Measurements from ENCODE around the gene PDGFRB. TPM values are rescaled to one million over a fixed set of nuclear protein-coding genes. Genes with fewer than 3 reads are reported as not detected.

Gene PDGFRB
- polyA plus RNA-seq, 2 of the 4 experiments (the other 2 are of a cell fraction): 0.22 TPM

DNA sequence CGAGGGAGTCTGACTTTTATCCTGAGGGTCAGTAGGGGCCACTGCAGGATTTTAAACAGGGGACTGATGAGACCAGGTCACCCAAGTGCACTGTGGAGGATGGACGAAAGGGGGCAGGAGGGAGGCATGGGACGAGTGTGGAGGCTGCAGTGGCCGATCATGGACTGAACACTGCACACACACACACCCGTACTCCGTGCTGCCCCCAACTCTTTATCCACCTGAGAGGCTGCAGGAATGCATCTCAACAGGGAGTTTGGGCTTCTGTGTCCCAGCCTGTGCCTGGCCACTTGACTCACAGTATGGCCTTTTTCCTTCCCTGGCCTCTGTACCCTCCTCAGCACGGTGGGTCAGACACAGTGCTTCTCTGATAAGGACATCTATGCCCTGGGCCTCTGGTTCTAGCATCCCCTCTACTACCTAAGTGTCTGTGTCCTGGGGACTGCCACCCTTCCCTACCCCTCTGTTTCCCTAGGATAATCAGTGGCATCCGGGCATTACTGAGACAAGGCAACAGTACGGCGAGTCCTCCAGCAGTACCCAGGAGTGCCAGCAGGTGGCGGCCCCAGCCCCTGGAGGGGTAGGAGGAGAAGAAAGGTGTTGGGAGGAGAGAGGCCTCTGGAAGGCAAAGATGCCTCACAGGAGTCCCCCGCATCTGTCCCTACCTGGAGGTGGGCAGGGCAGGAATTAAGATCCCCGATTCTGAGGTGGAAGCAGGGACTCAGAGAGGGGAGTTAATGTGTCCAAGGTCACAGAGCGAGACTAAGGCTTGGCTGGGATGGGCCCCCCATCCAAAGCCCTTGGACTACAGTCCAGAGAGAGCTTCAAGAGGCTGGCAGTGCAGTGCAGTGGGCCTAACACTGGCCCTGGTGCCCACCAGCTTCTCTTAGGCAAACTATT lies 5.8 kb upstream of the PDGFRB start:
- ATAC-seq (peak; percentile 89 to 95), DNase-seq (ENCODE audit: low read depth in 1 of 2, low spot score in 1 of 2) (peak; percentile 82 to 92), FAIRE-seq (peak; percentile 18)
- no peak for TF ChIP-seq CEBPB (IDR thresholded peaks at IDR 0.05)
- TF ChIP-seq MAZ (IDR thresholded peaks at IDR 0.05; ENCODE audit: borderline replicate concordance, low read depth, low read length): 0 out of 2 replicates have a peak, but pooled peaks have one; percentile 41
- TF ChIP-seq, protein P1, sequence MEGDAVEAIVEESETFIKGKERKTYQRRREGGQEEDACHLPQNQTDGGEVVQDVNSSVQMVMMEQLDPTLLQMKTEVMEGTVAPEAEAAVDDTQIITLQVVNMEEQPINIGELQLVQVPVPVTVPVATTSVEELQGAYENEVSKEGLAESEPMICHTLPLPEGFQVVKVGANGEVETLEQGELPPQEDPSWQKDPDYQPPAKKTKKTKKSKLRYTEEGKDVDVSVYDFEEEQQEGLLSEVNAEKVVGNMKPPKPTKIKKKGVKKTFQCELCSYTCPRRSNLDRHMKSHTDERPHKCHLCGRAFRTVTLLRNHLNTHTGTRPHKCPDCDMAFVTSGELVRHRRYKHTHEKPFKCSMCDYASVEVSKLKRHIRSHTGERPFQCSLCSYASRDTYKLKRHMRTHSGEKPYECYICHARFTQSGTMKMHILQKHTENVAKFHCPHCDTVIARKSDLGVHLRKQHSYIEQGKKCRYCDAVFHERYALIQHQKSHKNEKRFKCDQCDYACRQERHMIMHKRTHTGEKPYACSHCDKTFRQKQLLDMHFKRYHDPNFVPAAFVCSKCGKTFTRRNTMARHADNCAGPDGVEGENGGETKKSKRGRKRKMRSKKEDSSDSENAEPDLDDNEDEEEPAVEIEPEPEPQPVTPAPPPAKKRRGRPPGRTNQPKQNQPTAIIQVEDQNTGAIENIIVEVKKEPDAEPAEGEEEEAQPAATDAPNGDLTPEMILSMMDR (IDR thresholded peaks at IDR 0.05): peak; percentile 67
- TF ChIP-seq FOSB (CRISPR knock-in tag; IDR thresholded peaks at IDR 0.05): no peak
- TF ChIP-seq RAD21 (conservative IDR thresholded peaks at IDR 0.05 in 1 of 2, IDR thresholded peaks at IDR 0.05 in 1 of 2): peak; percentile 70 to 87
- no peak for TF ChIP-seq SREBF2 (IDR thresholded peaks at IDR 0.05)
- TF ChIP-seq SMC3 (IDR thresholded peaks at IDR 0.05): peak; percentile 85
- no peak for TF ChIP-seq TP53 (CRISPR knock-in tag; IDR thresholded peaks at IDR 0.05)
- TF ChIP-seq CBX2 (IDR thresholded peaks at IDR 0.05; ENCODE audit: borderline replicate concordance, low read depth): no peak
- TF ChIP-seq E2F6 (IDR thresholded peaks at IDR 0.05; ENCODE audit: borderline replicate concordance, low read depth): no peak
- TF ChIP-seq, protein P2, sequence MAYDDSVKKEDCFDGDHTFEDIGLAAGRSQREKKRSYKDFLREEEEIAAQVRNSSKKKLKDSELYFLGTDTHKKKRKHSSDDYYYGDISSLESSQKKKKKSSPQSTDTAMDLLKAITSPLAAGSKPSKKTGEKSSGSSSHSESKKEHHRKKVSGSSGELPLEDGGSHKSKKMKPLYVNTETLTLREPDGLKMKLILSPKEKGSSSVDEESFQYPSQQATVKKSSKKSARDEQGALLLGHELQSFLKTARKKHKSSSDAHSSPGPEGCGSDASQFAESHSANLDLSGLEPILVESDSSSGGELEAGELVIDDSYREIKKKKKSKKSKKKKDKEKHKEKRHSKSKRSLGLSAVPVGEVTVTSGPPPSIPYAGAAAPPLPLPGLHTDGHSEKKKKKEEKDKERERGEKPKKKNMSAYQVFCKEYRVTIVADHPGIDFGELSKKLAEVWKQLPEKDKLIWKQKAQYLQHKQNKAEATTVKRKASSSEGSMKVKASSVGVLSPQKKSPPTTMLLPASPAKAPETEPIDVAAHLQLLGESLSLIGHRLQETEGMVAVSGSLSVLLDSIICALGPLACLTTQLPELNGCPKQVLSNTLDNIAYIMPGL (CRISPR knock-in tag; IDR thresholded peaks at IDR 0.05; ENCODE audit: borderline replicate concordance): no peak
- TF ChIP-seq MAFK (IDR thresholded peaks at IDR 0.05; ENCODE audit: partially characterized antibody): no peak
- TF ChIP-seq JUN (IDR thresholded peaks at IDR 0.05): no peak
- TF ChIP-seq MAX (IDR thresholded peaks at IDR 0.05): 0 out of 2 replicates have a peak, but pooled peaks have one; percentile 32
- TF ChIP-seq ZNF302 (CRISPR knock-in tag; IDR thresholded peaks at IDR 0.05): no peak
- TF ChIP-seq ZC3H11A (IDR thresholded peaks at IDR 0.05): no peak
- Histone ChIP-seq H3K9me3 (no peaks in the 10 kb centered on the region), H3K27ac (peak overlapping the region; percentile 75 to 79), H3K4me1 (peaks cover 8% of the 10 kb centered on the region; the same call in 1 of the 3 replicates), H3K4me3 (peak overlapping the region; percentile 37), H3K4me2 (peak overlapping the region; percentile 85)
- ChIA-PET POLR2A (no interaction called here), CTCF (interaction anchor here (0.7 to 8.8 kb wide), 42 partner anchors 8 to 331 kb away, joined by 3 to 140 read pairs (median 4); no protein-coding TSS in a partner anchor)
- WGBS (ENCODE audit: missing lambda C conversion rate): 11% methylated on average over 14 of the region's 14 CpGs

DNA sequence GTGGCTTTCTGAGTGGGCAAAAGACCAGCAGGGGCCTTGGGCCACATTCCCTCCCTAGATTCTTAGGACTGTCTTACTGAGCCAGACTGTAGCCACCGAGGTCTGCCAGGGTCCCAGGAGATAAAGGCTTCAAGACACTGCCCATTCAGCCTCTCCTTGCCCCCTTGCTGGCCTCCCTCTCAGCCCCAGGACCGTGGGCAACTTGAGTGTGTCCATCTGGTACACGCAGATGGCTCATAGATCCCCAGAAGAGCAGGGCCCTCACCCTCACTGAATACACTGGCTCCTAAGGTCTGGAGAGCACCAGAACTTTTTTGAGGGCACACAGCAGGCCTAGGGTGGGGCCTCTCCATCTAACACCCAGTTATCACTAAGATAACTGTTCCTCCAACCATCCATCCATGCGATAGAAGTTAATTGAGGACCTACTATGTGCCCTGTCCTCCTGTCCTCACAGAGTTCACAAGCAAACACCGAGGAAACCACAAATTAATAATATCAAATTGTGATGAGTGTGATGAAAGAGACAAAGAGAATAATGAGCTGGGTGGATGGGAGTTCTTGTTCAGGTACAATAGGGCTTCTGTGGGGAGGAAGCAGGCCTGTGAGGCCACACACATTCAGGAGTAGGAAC lies 4.9 kb upstream of the PDGFRB start:
- Histone ChIP-seq H3K4me3 (no peak overlapping the region), H3K4me1 (peaks cover 8% of the 10 kb centered on the region; the same call in 1 of the 3 replicates), H3K4me2 (no peak overlapping the region), H3K27ac (peak overlapping the region in 1 of 2 experiments; percentile 79; a peak in 3 of 6 replicates), H3K9me3 (no peaks in the 10 kb centered on the region)
- ChIA-PET POLR2A (no interaction called here), CTCF (interaction anchor here (0.6 to 8.8 kb wide), 20 partner anchors 9 to 1455 kb away, joined by 3 to 140 read pairs (median 4); partner anchors contain the start of gene ARSI)
- FAIRE-seq (no peak), ATAC-seq (peak in 1 of 2 experiments; percentile 4; a peak in 2 of 6 replicates), DNase-seq (ENCODE audit: low read depth in 1 of 2, low spot score in 1 of 2) (no peak)
- 69% methylated on average over 5 of the region's 5 CpGs for WGBS (ENCODE audit: missing lambda C conversion rate)
- TF ChIP-seq POLR2A (IDR thresholded peaks at IDR 0.05; ENCODE audit: low read length) (no peak), CEBPB (IDR thresholded peaks at IDR 0.05) (no peak), ZC3H11A (IDR thresholded peaks at IDR 0.05) (no peak), RFX5 (IDR thresholded peaks at IDR 0.05) (no peak), CHD2 (IDR thresholded peaks at IDR 0.05; ENCODE audit: low read length, partially characterized antibody) (no peak), RARB (CRISPR knock-in tag; IDR thresholded peaks at IDR 0.05) (no peak), FOSL2 (IDR thresholded peaks at IDR 0.05) (no peak), FOSL2 (CRISPR knock-in tag; IDR thresholded peaks at IDR 0.05) (no peak), BHLHE40 (IDR thresholded peaks at IDR 0.05; ENCODE audit: low read depth, low read length) (no peak), ZSCAN20 (CRISPR knock-in tag; IDR thresholded peaks at IDR 0.05) (no peak), EHF (CRISPR knock-in tag; IDR thresholded peaks at IDR 0.05) (no peak), SREBF2 (IDR thresholded peaks at IDR 0.05) (no peak), TFCP2L1 (CRISPR knock-in tag; IDR thresholded peaks at IDR 0.05) (no peak)
- TF ChIP-seq, protein P3, sequence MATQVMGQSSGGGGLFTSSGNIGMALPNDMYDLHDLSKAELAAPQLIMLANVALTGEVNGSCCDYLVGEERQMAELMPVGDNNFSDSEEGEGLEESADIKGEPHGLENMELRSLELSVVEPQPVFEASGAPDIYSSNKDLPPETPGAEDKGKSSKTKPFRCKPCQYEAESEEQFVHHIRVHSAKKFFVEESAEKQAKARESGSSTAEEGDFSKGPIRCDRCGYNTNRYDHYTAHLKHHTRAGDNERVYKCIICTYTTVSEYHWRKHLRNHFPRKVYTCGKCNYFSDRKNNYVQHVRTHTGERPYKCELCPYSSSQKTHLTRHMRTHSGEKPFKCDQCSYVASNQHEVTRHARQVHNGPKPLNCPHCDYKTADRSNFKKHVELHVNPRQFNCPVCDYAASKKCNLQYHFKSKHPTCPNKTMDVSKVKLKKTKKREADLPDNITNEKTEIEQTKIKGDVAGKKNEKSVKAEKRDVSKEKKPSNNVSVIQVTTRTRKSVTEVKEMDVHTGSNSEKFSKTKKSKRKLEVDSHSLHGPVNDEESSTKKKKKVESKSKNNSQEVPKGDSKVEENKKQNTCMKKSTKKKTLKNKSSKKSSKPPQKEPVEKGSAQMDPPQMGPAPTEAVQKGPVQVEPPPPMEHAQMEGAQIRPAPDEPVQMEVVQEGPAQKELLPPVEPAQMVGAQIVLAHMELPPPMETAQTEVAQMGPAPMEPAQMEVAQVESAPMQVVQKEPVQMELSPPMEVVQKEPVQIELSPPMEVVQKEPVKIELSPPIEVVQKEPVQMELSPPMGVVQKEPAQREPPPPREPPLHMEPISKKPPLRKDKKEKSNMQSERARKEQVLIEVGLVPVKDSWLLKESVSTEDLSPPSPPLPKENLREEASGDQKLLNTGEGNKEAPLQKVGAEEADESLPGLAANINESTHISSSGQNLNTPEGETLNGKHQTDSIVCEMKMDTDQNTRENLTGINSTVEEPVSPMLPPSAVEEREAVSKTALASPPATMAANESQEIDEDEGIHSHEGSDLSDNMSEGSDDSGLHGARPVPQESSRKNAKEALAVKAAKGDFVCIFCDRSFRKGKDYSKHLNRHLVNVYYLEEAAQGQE (IDR thresholded peaks at IDR 0.05): no peak

Measured in A549 (cell line).